GM12878 (cell line): Measurements from ENCODE around the gene LST1. TPM values are rescaled to one million over a fixed set of nuclear protein-coding genes. Genes with fewer than 3 reads are reported as not detected.

Experiments used
- BACH1 ChIP-seq: fragments of 450-650 bp; IDR thresholded peaks from 2 replicates; pipeline ENCODE4 v1.6.1; 2017; ENCODE audit warnings: mild to moderate bottlenecking, borderline replicate concordance
- BRCA1 ChIP-seq: IDR thresholded peaks from 2 replicates; pipeline ENCODE4 v1.6.1; 2011; ENCODE audit warnings: low read depth, low read length, improper control_type of control experiment
- EED ChIP-seq: sonication (generic); IDR thresholded peaks from 2 replicates; pipeline ENCODE4 v1.6.1; 2016; ENCODE audit warnings: antibody characterized with exemption, low read depth
- ETV6 ChIP-seq, 2 experiments: fragments of 450-650 bp in 1 of 2; IDR thresholded peaks in 1 of 2; conservative IDR thresholded peaks in 1 of 2; 2 replicates each; pipeline ENCODE4 v1.6.1; 2014; ENCODE audit warnings: antibody characterized with exemption in 1 of 2, borderline replicate concordance in 1 of 2, low read depth in 1 of 2, mild to moderate bottlenecking in 1 of 2, moderate library complexity in 1 of 2
- IRF5 ChIP-seq: fragments of 450-650 bp; IDR thresholded peaks from 2 replicates; pipeline ENCODE4 v1.6.1; 2017; ENCODE audit warnings: borderline replicate concordance
- MEF2B ChIP-seq: fragments of 450-650 bp; IDR thresholded peaks from 2 replicates; pipeline ENCODE4 v1.6.1; 2018; ENCODE audit warnings: mild to moderate bottlenecking, moderate library complexity; ENCODE audit not compliant: partially characterized antibody, poor library complexity, severe bottlenecking
- NFXL1 ChIP-seq: fragments of 450-650 bp; IDR thresholded peaks from 2 replicates; pipeline ENCODE4 v1.6.1; 2017; ENCODE audit warnings: antibody characterized with exemption, mild to moderate bottlenecking, borderline replicate concordance
- PKNOX1 ChIP-seq: fragments of 450-650 bp; IDR thresholded peaks from 2 replicates; pipeline ENCODE4 v1.6.1; 2016; ENCODE audit warnings: mild to moderate bottlenecking
- POU2F2 ChIP-seq: IDR thresholded peaks from 3 replicates; pipeline ENCODE4 v1.6.1; 2011; ENCODE audit warnings: low read depth, mild to moderate bottlenecking, low read length, borderline replicate concordance
- ZBED1 ChIP-seq: IDR thresholded peaks from 2 replicates; pipeline ENCODE4 v1.6.1; 2016; ENCODE audit warnings: borderline replicate concordance
- ZBTB40 ChIP-seq: fragments of 450-650 bp; IDR thresholded peaks from 2 replicates; pipeline ENCODE4 v1.6.1; 2016; ENCODE audit warnings: mild to moderate bottlenecking, moderate library complexity, borderline replicate concordance
- polyA plus RNA-seq, 11 experiments: library from polyadenylated mRNA; depleted of rRNA in 4 of 11; unstranded in 6 of 11; stranded (reverse) in 5 of 11; fragments of >200 nt; fragmentation: Nextera tagmentation in 4 of 11; fragmentation: Illumina TruSeq in 1 of 11; extraction: Ambion mirVana in 4 of 11; extraction: Trizol in 1 of 11; gene quantifications; 1 replicate in 1 of 11; 2 replicates in 10 of 11; pipeline versions ENCODE4 v1.2.1 to v1.2.3, GENCODE V29; 2011 to 2016; ENCODE audit warnings: inconsistent platforms in 2 of 11, missing spikeins in 2 of 11, low read depth in 1 of 11
- total RNA-seq, 4 experiments: library from RNA; depleted of rRNA in 3 of 4; stranded (reverse); fragments of >200 nt in 3 of 4; fragmentation: Illumina TruSeq in 1 of 4; extraction: Trizol in 1 of 4; gene quantifications; 2 replicates each; pipeline versions ENCODE4 v1.2.1 to v1.2.3, GENCODE V29; 2013 to 2021
- TF ChIP-seq, protein P1 (sequence below): fragments of 450-650 bp; IDR thresholded peaks from 2 replicates; pipeline ENCODE4 v1.6.1; 2017; ENCODE audit warnings: antibody characterized with exemption, mild to moderate bottlenecking, moderate library complexity
- TF ChIP-seq, protein P2 (sequence below): fragments of 450-650 bp; IDR thresholded peaks from 2 replicates; pipeline ENCODE4 v1.6.1; 2017; ENCODE audit warnings: mild to moderate bottlenecking
- TF ChIP-seq, protein P3 (sequence below): IDR thresholded peaks from 2 replicates; pipeline ENCODE4 v1.6.1; 2012; ENCODE audit warnings: low read depth, low read length, improper control_type of control experiment

Gene LST1
- total and polyA plus RNA-seq, 10 of the 15 experiments (the other 5 are each of a cell fraction or from before 2014, with no cell fraction given): 4.1 to 35.5 (median 16.4) TPM

DNA sequence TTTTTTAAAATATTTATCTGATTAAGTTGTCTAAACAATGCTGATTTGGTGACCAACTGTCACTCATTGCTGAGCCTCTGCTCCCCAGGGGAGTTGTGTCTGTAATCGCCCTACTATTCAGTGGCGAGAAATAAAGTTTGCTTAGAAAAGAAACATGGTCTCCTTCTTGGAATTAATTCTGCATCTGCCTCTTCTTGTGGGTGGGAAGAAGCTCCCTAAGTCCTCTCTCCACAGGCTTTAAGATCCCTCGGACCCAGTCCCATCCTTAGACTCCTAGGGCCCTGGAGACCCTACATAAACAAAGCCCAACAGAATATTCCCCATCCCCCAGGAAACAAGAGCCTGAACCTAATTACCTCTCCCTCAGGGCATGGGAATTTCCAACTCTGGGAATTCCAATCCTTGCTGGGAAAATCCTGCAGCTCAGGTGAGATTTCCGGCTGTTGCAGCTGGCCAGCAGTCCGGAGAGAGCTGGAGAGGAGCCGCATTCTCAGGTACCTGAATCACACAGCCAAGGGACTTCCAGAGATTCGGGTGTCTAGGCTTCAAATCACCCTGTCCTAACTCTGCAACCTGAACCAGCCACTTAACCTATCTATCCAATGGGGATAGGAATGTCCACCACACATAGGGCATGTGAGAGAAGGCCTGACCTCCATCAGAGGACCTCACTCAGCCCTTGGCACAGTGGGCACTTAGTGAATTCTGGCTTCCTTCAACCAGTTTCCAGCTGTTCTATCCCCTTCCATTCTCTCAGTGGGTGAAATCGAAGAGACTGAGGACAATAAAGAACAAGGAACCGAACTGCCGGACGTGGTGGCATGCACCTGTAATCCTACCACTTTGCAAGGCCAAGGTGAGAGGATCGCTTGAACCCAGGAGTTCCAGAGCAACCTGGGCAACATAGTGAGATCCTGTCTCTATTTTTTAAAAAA is 7.6 kb upstream of the LST1 start (continued):
- TF ChIP-seq, protein P1, sequence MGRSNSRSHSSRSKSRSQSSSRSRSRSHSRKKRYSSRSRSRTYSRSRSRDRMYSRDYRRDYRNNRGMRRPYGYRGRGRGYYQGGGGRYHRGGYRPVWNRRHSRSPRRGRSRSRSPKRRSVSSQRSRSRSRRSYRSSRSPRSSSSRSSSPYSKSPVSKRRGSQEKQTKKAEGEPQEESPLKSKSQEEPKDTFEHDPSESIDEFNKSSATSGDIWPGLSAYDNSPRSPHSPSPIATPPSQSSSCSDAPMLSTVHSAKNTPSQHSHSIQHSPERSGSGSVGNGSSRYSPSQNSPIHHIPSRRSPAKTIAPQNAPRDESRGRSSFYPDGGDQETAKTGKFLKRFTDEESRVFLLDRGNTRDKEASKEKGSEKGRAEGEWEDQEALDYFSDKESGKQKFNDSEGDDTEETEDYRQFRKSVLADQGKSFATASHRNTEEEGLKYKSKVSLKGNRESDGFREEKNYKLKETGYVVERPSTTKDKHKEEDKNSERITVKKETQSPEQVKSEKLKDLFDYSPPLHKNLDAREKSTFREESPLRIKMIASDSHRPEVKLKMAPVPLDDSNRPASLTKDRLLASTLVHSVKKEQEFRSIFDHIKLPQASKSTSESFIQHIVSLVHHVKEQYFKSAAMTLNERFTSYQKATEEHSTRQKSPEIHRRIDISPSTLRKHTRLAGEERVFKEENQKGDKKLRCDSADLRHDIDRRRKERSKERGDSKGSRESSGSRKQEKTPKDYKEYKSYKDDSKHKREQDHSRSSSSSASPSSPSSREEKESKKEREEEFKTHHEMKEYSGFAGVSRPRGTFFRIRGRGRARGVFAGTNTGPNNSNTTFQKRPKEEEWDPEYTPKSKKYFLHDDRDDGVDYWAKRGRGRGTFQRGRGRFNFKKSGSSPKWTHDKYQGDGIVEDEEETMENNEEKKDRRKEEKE: no peak
- TF ChIP-seq BRCA1: no peak
- peak; percentile 67 for TF ChIP-seq PKNOX1
- TF ChIP-seq BACH1: 0 out of 2 replicates have a peak, but pooled peaks have one; percentile 33
- TF ChIP-seq ZBED1: peak; percentile 77
- no peak for TF ChIP-seq IRF5
- no peak for TF ChIP-seq ETV6 (conservative IDR thresholded peaks at IDR 0.05 in 1 of 2, IDR thresholded peaks at IDR 0.05 in 1 of 2; ENCODE audit: borderline replicate concordance in 1 of 2, low read depth in 1 of 2)
- TF ChIP-seq, protein P2, sequence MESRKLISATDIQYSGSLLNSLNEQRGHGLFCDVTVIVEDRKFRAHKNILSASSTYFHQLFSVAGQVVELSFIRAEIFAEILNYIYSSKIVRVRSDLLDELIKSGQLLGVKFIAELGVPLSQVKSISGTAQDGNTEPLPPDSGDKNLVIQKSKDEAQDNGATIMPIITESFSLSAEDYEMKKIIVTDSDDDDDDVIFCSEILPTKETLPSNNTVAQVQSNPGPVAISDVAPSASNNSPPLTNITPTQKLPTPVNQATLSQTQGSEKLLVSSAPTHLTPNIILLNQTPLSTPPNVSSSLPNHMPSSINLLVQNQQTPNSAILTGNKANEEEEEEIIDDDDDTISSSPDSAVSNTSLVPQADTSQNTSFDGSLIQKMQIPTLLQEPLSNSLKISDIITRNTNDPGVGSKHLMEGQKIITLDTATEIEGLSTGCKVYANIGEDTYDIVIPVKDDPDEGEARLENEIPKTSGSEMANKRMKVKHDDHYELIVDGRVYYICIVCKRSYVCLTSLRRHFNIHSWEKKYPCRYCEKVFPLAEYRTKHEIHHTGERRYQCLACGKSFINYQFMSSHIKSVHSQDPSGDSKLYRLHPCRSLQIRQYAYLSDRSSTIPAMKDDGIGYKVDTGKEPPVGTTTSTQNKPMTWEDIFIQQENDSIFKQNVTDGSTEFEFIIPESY: no peak
- 0 out of 2 replicates have a peak, but pooled peaks have one; percentile 26 for TF ChIP-seq ZBTB40
- TF ChIP-seq NFXL1: no peak
- TF ChIP-seq POU2F2: peak; percentile 23; the same call in 1 of the 3 replicates
- peak; percentile 32 for TF ChIP-seq MEF2B
- TF ChIP-seq, protein P3, sequence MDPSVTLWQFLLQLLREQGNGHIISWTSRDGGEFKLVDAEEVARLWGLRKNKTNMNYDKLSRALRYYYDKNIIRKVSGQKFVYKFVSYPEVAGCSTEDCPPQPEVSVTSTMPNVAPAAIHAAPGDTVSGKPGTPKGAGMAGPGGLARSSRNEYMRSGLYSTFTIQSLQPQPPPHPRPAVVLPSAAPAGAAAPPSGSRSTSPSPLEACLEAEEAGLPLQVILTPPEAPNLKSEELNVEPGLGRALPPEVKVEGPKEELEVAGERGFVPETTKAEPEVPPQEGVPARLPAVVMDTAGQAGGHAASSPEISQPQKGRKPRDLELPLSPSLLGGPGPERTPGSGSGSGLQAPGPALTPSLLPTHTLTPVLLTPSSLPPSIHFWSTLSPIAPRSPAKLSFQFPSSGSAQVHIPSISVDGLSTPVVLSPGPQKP: no peak
- peak; percentile 92 for TF ChIP-seq EED
